GM21390 (cell line): ENCODE data around the gene YAP1.

Experiments used
- ATAC-seq: cut with Tn5 transposase; IDR thresholded peaks from one replicate; pipeline ENCODE4 v1.9.1; 2021; ENCODE audit not compliant: unreplicated experiment

The YAP1 gene

DNA sequence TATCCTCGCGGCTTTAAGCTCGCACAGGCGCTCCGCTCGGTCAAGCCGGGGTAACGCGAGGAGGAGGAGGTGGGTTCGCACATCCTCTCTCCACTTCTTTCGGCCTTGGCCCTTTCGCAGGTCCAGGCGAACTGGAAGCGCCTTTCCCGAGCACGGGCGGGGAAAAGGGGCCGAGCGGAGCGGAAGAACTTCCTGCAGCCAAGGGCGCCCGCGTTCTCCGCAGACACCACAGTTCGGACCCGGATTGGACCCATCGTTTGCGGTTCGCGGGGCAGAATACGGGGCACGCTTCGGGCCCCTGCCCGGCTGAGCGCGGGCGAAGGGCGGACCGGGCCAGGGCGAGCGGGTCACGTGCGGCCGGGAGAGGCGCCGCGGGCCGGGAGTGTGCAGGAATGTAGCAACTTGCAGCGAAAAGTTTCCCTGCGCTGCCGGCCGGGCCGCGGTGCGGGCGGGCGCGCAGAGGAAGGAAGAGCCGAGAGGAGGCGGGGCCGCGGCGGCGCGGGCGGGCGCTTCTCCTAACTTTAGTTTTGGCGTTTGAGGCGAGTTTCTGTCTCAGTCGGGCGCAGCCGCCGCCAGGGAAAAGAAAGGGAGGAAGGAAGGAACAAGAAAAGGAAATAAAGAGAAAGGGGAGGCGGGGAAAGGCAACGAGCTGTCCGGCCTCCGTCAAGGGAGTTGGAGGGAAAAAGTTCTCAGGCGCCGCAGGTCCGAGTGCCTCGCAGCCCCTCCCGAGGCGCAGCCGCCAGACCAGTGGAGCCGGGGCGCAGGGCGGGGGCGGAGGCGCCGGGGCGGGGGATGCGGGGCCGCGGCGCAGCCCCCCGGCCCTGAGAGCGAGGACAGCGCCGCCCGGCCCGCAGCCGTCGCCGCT is at the start of gene YAP1:
YAP1 (plus strand) TSS at position 552 of the 865 bp plus-strand sequence. CDS start 402 bp downstream, outside the sequence.
- peak; percentile 89 for ATAC-seq

DNA sequence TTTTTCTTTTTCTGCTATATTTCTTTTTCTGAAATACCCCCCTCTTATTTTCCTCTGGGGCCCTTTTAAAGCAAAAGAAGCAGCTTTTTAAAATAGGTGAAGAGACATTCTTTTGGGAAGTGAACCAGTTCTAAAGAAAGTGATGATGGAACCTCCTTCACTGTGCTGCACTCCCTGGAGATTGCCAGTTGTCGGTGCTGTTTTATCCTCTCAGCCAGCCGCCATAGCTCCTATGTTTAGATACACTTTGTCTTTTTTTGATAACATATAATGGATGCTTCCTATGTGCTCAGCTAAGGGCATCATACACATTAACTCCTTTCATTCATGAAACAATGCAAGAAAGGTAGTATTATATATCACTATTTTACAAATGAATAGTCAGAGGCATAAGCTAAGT is 49.0 kb upstream of the YAP1 start:
- no peak for ATAC-seq

DNA sequence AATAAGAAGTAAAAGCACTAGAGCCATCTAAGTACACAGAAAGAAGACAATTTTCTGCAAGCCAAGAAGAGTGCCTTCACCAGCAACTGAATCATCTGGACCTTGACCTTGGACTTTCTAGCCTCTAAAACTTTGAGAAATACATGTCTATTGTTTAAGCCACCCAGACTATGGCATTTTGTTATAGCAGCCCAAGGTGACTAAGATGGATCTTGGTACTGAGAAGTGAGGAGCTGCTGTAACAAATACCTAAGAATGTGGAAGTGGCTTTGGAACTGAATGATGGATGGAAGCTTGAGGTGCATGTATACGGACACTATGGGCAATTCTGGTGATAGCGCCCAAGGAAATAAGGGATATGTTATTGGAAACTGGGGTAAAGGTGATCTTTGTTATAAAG is 48.1 kb upstream of the YAP1 start:
- no peak for ATAC-seq

DNA sequence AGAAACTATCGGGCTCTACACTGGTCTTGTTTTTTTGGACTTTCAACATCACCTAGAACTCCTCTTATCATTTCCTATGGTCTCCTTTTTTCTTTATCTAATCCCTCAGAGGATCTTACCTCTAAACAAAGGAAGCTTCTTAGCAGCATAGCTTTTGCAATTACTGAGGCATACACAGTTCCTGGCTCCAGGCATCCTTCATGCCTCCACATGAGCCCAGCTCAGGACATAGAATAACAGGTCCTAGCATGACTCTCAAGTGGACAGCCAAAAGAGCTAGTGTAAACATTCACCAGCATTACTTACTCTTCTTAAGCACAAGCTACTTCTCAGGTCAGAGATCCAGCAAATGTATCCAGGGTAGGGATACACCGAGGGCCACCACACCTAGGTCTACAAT is 45.9 kb upstream of the YAP1 start:
- ATAC-seq = no peak

DNA sequence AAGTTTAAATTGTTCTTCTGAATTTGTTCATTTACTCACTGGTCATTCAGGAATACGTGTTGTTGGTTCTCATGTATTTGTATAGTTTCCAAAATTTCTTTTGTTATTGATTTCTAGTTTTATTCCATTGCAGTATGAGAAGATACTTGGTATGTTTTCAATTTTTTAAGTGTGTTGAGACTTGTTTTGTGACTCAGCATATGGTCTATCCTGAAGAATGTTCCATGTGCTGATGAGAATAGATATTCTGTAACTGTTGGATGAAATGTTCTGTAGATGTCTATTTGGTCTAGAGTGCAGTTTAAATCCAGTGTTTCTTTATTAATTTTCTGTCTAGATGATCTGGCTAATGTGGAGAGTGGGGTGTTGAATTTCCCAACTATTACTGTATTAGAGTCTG is 39.5 kb upstream of the YAP1 start:
- no peak for ATAC-seq

DNA sequence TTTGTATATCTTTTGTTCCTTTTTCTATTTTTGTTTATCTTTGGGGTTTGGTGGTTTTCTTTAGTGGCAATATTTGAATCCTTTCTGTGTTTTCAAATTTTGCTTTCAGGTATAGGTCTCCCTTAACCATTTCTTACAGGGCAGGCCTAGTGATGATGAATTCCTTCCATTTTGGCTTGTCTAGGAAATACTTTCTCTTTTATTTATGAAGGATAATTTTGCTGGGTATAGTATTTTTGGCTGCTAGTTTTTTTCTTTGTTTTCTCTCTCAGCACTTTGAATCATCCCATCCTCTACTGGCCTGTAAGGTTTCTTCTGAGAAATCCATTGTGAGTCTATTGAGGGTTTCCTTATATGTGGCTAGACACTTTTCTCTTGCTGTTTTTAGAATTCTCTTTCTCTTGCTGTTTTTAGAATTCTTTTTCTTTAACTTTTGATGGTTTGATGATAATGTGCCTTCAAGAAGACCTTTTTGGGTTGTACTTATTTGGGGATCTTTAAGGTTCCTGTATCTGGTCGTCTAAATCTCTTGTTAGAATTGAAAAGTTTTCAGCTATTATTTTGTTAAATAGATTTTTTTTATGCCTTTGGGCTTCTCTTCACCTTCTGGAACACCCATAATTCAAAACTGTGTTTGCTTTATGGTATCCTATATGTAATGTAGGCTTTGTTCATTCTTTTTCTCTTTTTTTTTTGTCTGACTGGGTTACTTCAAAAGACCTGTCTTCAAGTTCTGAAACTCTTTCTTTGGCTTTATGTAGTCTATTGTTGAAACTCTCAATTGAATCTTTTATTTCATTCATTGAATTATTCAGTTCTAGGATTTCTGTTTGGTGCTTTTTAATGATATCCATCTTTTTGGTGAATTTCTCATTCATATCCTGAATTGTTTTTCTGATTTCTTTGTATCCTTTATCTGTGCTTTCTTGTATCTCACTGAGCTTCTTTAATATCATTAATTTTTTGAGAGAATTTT is 38.5 kb upstream of the YAP1 start:
- no peak for ATAC-seq

DNA sequence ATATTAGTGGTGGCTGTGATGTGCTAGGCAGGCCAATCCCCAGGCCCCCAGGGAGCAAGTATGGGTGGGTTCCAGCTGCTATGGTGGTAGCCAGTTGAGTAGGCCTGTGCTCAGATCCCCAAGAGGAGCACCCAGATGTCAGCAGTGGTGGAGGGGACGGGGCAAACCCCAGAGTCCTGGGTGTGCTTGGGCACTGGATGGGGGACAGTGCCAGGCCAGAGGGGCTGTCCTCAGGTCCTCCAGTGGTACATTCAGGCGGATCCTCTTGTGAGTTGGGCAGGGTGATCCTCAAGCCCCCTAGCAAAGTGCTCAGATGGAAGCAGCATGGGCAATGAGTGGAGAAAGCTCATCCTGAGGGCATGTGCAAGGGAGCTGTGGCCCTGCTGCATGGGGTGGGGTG is 37.0 kb upstream of the YAP1 start:
- no peak for ATAC-seq

DNA sequence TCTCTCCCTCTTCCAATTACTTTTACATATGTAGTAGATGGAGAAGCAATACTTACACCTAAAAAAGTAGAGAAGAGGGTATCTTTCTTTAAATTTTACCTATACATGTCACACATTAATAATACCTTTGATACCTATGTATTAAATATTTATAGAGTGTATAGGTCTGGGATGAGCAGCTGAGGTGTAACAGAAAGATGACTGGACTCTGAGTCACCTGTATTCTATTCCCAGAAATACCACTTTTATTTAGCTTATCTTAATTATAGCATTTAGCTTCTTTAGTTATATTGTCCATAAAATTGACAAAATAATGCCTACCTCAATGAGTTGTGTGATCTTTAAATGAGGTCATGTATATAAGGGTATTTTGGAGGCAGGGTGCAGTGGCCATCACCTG is 30.6 kb upstream of the YAP1 start:
- no peak for ATAC-seq

DNA sequence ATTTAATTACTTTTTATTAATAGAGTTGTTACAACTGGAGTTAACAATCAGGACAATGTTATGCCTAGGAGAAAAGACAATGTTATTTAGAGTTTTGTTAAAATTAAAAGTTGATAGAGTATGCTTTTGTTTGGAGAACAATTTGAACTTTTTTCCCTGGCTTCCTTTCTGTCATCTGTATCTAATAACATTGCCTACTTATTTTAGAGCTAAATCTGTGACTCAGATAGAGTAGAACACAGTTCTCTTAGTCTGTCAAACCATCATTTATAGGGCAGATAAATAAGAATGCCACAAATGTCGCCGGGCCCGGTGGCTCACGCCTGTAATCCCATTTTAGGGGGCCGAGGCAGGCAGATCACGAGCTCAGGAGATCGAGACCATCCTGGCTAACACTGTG is 28.9 kb upstream of the YAP1 start:
- ATAC-seq = no peak

DNA sequence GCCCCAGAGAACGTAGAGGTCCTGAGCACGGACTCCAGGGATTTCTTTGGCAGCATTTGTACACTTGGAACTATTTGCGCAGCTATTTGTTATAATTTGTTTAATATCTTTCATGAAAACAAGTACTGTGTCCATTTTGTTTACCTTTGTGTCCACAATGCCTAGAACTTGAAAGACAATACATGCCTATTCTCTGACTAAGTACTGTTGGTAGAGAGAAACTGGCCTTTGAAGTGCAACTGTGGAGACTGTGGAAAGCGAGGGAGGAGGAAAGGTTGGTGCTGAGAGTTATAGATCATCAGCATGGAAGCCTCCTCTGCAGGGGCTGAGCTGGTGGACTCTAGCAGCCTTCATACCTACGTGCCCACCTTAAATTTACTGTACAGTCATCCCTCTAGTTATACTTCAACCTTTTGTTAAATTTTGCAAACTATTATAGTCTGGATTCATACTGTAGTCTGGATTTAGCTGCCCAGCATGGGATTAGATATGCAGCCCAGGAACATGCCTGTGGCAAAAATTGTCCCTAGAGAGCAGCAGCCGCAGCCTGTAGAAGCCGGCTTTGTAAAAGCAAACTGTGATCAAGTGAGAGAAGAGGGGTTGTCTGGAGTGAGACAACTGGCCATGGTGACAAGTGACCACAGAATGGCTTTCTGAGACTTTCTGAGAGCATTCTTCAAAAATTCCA is 24.2 kb upstream of the YAP1 start:
- no peak for ATAC-seq

DNA sequence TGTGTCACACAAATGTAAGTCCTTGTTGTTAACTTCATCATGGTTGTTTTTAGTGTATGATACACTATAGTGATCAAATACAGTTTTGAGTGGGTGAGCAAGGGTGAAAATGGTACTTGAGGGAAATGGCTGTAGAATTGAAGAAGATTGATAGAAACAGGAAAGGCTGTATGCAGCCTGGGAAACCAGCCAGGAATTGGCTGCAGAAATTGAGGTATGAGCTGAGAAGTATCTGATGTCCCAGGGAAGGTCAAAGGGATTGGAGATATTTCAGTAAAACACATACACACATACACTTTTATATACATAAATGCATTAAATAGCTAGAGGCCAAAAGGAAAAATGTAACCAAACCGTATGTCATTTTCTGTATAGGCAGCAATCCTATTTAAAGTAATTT is 13.1 kb upstream of the YAP1 start:
- ATAC-seq = no peak

DNA sequence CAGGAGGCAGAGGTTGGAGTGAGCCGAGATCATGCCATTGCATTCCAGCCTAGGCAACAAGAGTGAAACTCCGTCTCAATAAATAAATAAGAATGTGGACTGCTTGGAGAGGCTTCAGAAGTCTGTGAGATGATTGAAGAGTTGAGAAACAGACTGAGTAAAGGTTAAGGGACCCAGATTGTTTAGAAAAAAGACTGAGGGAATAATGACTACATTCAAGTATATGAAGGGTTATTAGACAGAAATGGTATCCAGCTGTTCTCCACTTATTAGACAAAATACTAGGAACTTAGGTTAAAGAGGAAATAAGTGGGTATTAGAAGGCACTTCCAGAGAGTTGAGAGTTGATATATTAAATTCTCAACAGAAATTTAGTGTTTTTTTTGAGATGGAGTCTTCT is 10.5 kb upstream of the YAP1 start:
- ATAC-seq = no peak

DNA sequence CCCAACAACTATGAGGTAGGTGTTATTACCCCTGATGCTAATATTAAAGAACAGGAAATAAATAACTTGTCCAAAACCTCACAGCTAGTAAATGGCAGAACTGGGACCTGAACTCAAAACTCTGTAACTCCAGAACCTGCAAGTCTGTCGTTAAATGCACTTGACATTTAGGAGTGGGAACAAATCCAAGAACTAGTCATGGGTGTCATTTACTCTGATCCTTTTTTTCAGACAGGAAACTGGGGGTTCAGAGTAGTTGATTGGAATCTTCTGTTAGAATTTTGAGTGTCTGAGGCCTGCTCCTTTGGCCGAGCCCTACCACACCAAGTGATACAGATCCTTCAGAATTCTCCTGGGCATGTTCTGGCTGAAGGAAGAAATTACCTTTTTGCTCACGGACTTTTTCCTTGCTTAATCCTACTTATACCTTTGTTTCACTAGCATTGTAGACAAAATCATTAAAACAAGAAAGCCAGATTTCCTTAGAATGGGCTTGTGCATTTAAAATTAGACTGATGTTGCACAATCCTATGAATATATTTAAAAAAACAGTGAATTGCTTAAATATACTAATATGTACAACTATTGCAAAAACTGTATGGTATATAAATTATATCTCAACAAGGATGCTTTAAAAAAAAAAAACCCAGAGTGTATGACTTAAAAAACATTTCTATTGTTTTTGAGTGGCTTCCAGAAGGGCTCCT is 1.4 kb upstream of the YAP1 start:
- no peak for ATAC-seq

DNA sequence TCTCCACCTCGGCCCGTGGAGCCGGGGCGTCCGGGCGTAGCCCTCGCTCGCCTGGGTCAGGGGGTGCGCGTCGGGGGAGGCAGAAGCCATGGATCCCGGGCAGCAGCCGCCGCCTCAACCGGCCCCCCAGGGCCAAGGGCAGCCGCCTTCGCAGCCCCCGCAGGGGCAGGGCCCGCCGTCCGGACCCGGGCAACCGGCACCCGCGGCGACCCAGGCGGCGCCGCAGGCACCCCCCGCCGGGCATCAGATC is 439 bp downstream of the YAP1 start:
- ATAC-seq = peak; percentile 18

DNA sequence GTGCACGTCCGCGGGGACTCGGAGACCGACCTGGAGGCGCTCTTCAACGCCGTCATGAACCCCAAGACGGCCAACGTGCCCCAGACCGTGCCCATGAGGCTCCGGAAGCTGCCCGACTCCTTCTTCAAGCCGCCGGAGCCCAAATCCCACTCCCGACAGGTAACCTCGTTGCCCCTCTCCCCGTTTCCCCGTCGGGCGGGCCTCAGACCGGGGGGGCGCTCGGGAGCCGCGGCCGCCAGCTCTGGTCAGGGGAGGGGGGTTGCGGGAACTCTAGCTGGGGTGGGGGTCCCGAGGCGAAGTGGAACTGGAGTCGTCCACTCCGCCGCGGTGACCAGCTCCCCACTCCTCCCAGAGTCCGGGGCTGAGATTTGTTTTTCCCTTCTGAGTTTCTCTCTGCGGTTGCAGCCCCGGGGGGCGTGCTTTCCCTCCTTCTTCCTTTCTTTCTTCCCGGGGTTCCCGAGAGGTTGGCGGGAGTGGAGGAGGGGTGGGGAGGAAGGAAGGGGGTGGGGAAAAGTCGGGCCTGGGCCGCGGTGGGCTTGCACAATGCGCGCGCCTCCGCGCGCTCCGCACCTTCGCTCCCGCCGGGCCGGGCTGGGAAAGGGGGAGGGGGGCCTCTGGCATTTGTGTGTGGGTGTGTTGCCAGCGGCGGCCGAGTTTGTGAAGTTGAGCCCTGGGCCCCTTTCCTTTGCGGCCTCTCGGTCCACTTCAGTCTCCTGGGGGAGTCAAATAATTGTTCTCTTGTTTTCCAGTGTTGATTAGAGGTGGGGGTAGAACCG is 952 bp downstream of the YAP1 start:
- ATAC-seq = peak; percentile 11

DNA sequence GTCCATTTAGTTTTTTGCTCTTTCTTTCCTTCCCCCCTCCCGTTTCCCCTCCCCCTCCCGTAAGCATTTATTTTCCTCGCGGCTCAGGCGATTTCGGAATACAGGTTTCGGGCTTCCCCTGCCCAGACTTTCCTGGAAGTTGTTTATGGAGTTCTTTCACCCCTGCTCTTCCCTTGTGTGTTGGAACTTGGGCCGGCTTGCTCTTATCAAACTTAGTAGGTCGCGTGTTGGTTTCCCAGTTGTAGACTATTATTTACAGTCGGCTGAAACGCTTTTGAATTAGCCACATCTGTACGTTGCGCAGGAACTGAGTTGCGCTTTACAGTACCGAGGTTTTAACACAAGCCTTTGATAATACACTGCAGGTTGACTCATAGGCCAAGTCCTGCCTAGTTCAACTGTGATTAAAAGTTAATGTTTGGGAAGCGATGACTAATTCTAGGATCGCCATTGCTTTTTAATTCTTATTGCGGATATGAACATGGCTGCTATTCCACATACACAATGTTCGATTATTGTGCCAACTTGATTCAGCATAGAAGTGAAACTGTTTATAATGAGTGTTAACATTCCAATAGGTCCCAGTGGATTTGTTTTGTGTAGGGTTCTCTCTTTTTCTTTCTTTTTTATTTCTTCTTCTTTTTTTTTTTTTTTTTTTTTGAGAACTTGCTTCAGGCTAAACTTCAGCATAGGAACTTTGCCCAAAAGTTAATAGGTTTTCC is 1.7 kb downstream of the YAP1 start:
- ATAC-seq = no peak

DNA sequence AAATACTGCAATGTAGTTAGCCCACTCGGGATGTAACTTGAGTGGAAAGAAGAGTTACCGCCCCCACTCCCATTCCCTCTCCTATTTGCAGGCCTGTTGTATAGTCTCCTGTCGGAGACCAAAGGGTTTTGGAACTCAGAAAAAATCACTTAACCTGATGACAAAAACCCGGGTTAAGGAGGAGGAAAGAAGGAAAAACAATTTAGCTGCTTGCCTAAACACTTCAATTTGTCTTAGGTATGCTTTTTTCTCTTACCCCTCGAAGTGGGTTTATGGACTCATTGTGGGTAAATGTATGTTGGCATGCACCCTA is 2.2 kb downstream of the YAP1 start:
- ATAC-seq = no peak

DNA sequence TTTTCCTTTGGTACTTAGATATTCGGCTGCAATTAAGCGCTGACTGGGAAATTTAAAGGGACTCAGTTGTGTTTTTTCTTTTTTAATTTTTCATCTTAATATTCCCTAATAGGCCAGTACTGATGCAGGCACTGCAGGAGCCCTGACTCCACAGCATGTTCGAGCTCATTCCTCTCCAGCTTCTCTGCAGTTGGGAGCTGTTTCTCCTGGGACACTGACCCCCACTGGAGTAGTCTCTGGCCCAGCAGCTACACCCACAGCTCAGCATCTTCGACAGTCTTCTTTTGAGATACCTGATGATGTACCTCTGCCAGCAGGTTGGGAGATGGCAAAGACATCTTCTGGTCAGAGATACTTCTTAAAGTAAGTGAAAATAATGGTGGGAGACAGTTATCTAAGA is 3.8 kb downstream of the YAP1 start:
- no peak for ATAC-seq

DNA sequence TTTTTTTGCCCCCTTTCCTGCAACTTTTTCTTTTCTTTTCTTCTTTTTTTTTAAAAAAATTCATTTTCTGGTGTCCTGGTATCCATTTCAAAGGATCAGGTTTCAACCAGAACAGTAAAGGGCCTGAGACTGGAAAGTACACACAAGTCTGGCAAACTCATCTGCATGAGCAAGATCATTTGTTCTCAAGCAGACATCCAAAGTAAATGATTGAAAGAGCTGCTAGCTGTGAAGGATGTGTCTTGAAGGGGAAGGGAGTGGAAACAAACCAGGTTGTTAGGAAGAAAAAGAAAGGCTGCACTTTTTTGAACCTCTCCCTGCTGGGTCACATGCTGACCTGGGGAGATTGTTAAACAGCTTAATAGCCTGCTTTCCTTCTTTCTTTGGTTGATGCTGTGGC is 5.3 kb downstream of the YAP1 start:
- ATAC-seq = no peak
